ENCODE measurements around the gene DMBT1.

Gene DMBT1

DNA sequence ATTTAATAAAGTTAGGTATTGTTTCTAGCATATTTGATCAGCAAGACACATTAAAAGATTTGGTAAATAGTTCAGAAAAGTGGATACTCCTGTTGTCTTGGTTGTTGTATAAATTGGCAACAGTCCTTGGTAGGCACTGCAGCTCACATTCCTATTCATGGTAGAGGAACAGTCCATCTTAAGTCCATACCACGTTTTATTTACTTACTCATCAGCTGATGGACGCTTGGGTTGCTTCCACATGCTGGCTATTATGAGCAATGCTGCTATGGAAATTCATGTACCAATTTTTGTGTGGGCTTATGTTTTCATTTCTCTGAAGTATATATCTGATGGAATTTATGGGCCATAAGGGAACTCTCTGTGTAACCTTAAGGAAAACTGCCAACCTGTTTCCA lies 95.8 kb downstream of the DMBT1 start:
- H3K36me3 ChIP-seq (ENCODE audit: control insufficient read depth, insufficient read depth, low read length), result no peaks in the 10 kb centered on the region
- no peaks in the 10 kb centered on the region for H3K4me1 ChIP-seq (ENCODE audit: control insufficient read depth, insufficient read depth, low read length)
- H3K4me3 ChIP-seq (ENCODE audit: low read depth, low read length), result no peak overlapping the region
- no peaks in the 10 kb centered on the region for H3K9me3 ChIP-seq (ENCODE audit: control insufficient read depth, insufficient read depth, low read length)
- no peak overlapping the region for H3K9ac ChIP-seq (ENCODE audit: low read depth, low read length)
- no peaks in the 10 kb centered on the region for H3K27me3 ChIP-seq (ENCODE audit: control insufficient read depth, insufficient read depth, low read length)

DNA sequence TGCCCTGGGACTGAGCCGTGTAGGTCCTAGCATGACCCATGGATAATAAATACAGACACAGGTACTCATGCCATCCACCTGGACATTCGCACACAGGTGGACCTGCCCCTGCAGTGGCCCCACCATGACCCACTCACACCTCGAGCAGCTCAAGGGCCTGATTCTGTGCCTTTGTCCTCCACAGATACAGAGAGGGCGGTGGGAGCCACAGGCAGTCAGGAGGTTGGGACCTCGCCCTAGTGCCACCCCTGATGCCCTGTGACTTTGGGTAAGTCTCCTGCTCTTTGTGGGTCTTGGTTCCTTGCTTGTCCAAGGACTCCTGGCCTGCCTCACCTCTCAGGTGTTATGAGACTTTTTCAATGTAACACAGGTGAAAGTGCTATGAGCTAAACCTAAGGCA lies 96.2 kb downstream of the DMBT1 start:
- Histone ChIP-seq H3K4me1 (ENCODE audit: control insufficient read depth, insufficient read depth, low read length) (no peaks in the 10 kb centered on the region), H3K27me3 (ENCODE audit: control insufficient read depth, insufficient read depth, low read length) (no peaks in the 10 kb centered on the region), H3K36me3 (ENCODE audit: control insufficient read depth, insufficient read depth, low read length) (no peaks in the 10 kb centered on the region), H3K9ac (ENCODE audit: low read depth, low read length) (no peak overlapping the region), H3K4me3 (ENCODE audit: low read depth, low read length) (no peak overlapping the region), H3K9me3 (ENCODE audit: control insufficient read depth, insufficient read depth, low read length) (no peaks in the 10 kb centered on the region)

DNA sequence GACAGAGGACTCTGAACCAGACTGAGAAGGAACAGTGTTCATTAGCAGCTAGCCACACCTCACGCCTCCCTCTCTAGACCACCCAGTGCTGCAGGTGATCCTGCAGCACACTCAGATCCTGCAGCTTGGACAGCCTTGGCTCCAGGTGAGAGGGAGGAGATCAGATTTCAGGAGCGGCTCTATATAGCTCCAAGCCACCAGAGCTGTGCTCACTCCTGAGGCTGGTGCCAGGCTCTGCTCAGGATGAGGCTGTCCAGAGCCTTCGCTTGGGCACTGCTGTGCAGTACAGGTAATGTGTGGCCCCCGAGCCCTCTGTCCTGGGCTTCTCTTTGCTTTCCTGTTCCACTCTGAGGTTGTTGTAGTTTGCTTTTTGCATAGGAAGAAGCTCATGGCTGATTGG lies 96.7 kb downstream of the DMBT1 start:
- Histone ChIP-seq H3K4me3 (ENCODE audit: low read depth, low read length) (no peak overlapping the region), H3K27me3 (ENCODE audit: control insufficient read depth, insufficient read depth, low read length) (no peaks in the 10 kb centered on the region), H3K9ac (ENCODE audit: low read depth, low read length) (no peak overlapping the region), H3K9me3 (ENCODE audit: control insufficient read depth, insufficient read depth, low read length) (no peaks in the 10 kb centered on the region), H3K4me1 (ENCODE audit: control insufficient read depth, insufficient read depth, low read length) (no peaks in the 10 kb centered on the region), H3K36me3 (ENCODE audit: control insufficient read depth, insufficient read depth, low read length) (no peaks in the 10 kb centered on the region)

DNA sequence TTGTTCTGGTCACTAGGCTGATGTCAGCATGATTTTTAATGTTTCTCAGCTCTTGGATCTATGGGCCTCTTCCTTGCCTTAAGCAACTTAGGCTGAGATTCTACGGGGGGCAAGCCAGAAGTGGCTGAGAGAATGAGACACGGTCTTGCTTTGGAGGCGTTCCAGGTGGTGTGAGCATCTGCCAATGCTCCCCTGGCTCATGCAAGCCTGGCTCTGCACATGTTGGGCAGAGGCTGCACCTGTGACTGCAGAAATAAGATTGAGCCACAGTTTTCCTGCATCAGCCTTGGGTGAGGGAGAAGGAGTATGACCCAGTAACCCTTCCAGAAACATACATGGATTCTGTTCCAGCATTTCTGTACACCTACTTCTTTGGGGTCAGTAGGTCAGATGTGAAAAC lies 97.2 kb downstream of the DMBT1 start:
- Histone ChIP-seq H3K36me3 (ENCODE audit: control insufficient read depth, insufficient read depth, low read length) (no peaks in the 10 kb centered on the region), H3K9ac (ENCODE audit: low read depth, low read length) (no peak overlapping the region), H3K27me3 (ENCODE audit: control insufficient read depth, insufficient read depth, low read length) (no peaks in the 10 kb centered on the region), H3K9me3 (ENCODE audit: control insufficient read depth, insufficient read depth, low read length) (no peaks in the 10 kb centered on the region), H3K4me1 (ENCODE audit: control insufficient read depth, insufficient read depth, low read length) (no peaks in the 10 kb centered on the region), H3K4me3 (ENCODE audit: low read depth, low read length) (no peak overlapping the region)

DNA sequence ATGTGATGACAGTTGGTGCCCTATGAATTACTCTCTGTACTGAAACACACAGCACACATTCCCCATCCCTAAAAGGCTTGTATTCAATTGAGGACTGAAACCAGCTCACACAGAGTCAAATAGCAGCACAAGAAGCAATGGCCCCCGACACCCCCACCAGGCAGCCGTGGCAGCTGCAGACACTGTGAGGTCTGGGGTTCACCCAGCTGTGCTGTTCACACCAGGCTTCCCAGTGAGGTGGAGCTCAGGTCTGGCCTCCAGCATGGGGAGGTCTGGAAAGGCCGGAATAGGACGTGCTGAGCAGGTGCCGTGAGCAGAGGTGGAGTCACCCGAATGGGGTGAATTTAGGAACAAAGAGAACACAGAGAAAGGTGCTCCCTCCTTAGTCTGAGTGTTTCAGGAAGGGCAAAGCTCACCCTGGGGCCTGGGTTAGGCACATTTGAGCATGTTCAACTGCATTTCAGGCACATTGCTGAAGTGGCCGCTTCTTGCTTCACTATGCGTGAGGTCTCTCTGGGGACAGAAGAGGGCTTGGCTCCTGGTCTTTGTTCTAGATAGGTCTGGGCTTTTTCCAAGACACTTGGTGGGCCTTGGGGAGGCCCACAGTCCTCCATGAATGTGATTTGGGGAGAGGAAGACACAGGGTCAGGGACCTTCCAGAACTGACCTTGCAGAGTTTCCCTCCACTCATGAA lies 97.9 kb downstream of the DMBT1 start:
- Histone ChIP-seq H3K9me3 (ENCODE audit: control insufficient read depth, insufficient read depth, low read length) (no peaks in the 10 kb centered on the region), H3K36me3 (ENCODE audit: control insufficient read depth, insufficient read depth, low read length) (no peaks in the 10 kb centered on the region), H3K27me3 (ENCODE audit: control insufficient read depth, insufficient read depth, low read length) (no peaks in the 10 kb centered on the region), H3K4me3 (ENCODE audit: low read depth, low read length) (no peak overlapping the region), H3K4me1 (ENCODE audit: control insufficient read depth, insufficient read depth, low read length) (no peaks in the 10 kb centered on the region), H3K9ac (ENCODE audit: low read depth, low read length) (no peak overlapping the region)

DNA sequence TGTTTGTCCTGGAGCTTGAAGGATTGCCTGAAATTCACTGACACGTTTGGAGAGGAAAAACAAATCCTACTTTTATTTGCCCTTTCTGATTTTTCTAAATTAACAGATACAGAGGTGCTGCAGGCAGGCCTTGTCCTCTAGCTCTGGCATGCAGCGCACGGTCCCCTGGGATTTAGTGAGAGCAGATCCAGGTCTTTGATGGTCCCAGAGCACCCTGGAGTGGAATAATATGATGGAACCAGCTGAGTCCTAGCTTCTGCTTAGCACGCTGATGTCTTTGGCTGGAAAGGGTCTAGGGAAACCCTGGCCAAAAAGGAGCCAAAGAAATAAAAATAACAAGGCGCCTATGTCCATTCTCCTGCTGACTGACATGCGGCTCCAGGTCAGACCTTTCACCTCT lies 98.6 kb downstream of the DMBT1 start:
- no peak overlapping the region for H3K9ac ChIP-seq (ENCODE audit: low read depth, low read length)
- H3K27me3 ChIP-seq (ENCODE audit: control insufficient read depth, insufficient read depth, low read length), result no peaks in the 10 kb centered on the region

DNA sequence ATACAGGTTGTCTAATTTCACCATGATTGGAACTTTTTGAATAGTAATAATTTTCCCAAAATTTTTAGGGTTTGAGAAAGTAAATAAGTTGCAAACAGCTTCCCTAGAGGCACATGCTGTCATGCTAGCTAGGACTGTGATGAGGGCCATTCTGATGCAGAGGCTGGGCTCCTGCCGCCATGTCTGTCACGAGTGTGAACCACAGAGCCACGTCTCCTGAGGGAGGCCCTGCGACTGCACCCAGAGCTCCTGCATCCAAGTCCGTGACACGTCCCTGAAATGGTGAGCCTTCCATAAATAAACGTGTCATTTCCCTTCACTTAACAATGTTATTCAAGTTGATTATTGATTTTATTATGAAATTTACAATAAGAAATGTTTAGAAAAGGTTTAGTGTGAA lies 99.1 kb downstream of the DMBT1 start:
- Histone ChIP-seq H3K4me3 (ENCODE audit: low read depth, low read length) (no peak overlapping the region), H3K9ac (ENCODE audit: low read depth, low read length) (no peak overlapping the region), H3K9me3 (ENCODE audit: control insufficient read depth, insufficient read depth, low read length) (no peaks in the 10 kb centered on the region), H3K4me1 (ENCODE audit: control insufficient read depth, insufficient read depth, low read length) (no peaks in the 10 kb centered on the region), H3K27me3 (ENCODE audit: control insufficient read depth, insufficient read depth, low read length) (no peaks in the 10 kb centered on the region), H3K36me3 (ENCODE audit: control insufficient read depth, insufficient read depth, low read length) (no peaks in the 10 kb centered on the region)

More for the DNA sequence above, 98.6 kb downstream of the DMBT1 start:
- Histone ChIP-seq H3K36me3 (ENCODE audit: control insufficient read depth, insufficient read depth, low read length) (no peaks in the 10 kb centered on the region), H3K9me3 (ENCODE audit: control insufficient read depth, insufficient read depth, low read length) (no peaks in the 10 kb centered on the region), H3K4me1 (ENCODE audit: control insufficient read depth, insufficient read depth, low read length) (no peaks in the 10 kb centered on the region), H3K4me3 (ENCODE audit: low read depth, low read length) (no peak overlapping the region)

DNA sequence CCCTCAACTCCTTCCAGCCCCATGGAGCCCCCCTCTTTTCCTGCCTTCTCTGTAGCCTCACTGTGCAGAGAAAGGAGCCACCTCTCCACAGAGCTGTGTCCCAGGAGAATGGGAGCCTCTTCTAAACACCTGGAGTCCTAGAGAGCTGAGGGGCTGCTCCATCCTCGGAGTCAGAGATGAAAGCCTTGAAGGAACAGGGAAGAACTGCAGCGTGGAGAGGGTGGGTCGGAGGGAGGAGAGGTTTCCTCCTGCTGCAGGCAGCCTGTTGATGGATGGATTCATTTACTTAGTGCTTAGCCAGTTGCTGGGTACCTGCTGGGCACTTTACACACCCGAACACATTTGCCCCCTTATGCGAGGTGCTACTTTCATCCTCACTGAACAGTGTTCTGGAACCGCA lies 100.1 kb downstream of the DMBT1 start:
- H3K9me3 ChIP-seq (ENCODE audit: control insufficient read depth, insufficient read depth, low read length), result no peaks in the 10 kb centered on the region
- H3K9ac ChIP-seq (ENCODE audit: low read depth, low read length), result no peak overlapping the region
- H3K4me3 ChIP-seq (ENCODE audit: low read depth, low read length), result no peak overlapping the region
- H3K4me1 ChIP-seq (ENCODE audit: control insufficient read depth, insufficient read depth, low read length), result no peaks in the 10 kb centered on the region
- H3K27me3 ChIP-seq (ENCODE audit: control insufficient read depth, insufficient read depth, low read length), result no peaks in the 10 kb centered on the region
- H3K36me3 ChIP-seq (ENCODE audit: control insufficient read depth, insufficient read depth, low read length), result no peaks in the 10 kb centered on the region

DNA sequence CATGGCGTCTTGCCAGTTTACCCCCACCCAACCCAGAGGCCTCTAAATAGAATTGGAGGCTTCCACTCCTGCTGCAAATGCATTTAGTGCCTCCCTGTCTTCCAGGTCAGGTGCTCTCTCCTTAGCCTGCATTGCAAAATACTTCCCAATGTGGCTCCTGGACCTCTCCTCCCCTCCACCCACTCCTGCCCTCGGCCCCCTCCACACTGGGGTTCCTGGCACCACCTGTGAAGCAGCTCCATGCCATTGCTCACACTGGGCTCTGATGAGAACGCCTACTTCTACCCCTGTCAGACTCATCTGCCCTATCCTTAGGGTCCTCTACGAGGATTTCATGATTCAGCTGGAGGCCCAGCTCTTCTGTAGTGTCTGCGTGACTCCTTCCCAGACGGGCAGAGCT lies 101.7 kb downstream of the DMBT1 start:
- Histone ChIP-seq H3K27me3 (ENCODE audit: control insufficient read depth, insufficient read depth, low read length) (no peaks in the 10 kb centered on the region), H3K9ac (ENCODE audit: low read depth, low read length) (no peak overlapping the region), H3K36me3 (ENCODE audit: control insufficient read depth, insufficient read depth, low read length) (no peaks in the 10 kb centered on the region), H3K4me3 (ENCODE audit: low read depth, low read length) (no peak overlapping the region), H3K4me1 (ENCODE audit: control insufficient read depth, insufficient read depth, low read length) (no peaks in the 10 kb centered on the region), H3K9me3 (ENCODE audit: control insufficient read depth, insufficient read depth, low read length) (no peaks in the 10 kb centered on the region)

DNA sequence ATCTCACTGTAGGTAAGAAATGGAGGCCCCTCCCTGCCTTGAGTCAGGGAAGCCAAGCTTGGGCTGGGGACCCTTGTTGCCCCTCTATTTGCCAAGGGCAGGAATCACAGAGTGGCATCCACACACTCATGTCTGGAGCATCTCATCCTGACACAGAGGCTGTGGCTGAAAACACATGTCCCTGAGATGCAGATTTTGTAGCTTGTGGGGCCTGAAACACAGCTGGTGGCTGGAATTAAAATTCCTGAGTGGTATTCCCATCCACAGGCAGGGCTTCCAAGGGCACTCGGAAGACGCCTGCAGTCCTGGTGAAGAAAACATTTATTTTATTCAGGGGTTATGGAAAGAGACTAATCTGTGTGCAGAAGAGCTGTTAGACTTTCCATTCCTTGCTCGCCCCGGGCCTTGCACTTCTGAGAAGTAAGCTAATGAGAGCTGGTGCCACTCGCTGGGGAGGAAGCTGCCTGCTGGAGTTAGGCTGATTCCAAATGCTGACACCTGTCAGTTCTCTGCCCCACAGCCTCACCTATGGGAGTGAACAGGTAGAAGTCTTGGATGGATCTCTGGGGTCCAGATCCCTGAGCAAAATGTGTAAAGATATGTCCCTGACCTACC lies 103.1 kb downstream of the DMBT1 start:
- Histone ChIP-seq H3K4me3 (ENCODE audit: low read depth, low read length) (no peak overlapping the region), H3K27me3 (ENCODE audit: control insufficient read depth, insufficient read depth, low read length) (no peaks in the 10 kb centered on the region), H3K36me3 (ENCODE audit: control insufficient read depth, insufficient read depth, low read length) (no peaks in the 10 kb centered on the region), H3K9ac (ENCODE audit: low read depth, low read length) (no peak overlapping the region), H3K4me1 (ENCODE audit: control insufficient read depth, insufficient read depth, low read length) (no peaks in the 10 kb centered on the region), H3K9me3 (ENCODE audit: control insufficient read depth, insufficient read depth, low read length) (no peaks in the 10 kb centered on the region)

DNA sequence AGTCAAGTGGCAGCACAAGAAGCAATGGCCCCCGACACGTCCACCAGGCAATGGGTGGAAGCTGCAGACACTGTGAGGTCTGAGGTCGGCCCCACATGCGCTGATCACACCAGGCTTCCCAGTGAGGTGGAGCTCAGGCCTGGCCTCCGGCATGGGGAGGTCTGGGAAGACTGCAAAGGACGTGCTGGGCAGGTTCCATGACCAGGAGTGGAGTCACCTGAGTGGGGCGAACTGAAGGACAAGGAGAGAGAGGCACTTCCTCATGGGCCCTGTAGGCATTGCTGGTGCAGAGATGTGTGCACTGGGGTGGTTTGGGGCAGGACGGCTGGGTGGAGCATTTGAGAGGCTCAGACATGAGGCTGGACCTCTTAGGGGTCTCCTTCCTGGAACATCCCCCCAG lies 103.9 kb downstream of the DMBT1 start:
- Histone ChIP-seq H3K36me3 (ENCODE audit: control insufficient read depth, insufficient read depth, low read length) (no peaks in the 10 kb centered on the region), H3K27me3 (ENCODE audit: control insufficient read depth, insufficient read depth, low read length) (no peaks in the 10 kb centered on the region), H3K4me1 (ENCODE audit: control insufficient read depth, insufficient read depth, low read length) (no peaks in the 10 kb centered on the region), H3K4me3 (ENCODE audit: low read depth, low read length) (no peak overlapping the region), H3K9me3 (ENCODE audit: control insufficient read depth, insufficient read depth, low read length) (no peaks in the 10 kb centered on the region), H3K9ac (ENCODE audit: low read depth, low read length) (no peak overlapping the region)

DNA sequence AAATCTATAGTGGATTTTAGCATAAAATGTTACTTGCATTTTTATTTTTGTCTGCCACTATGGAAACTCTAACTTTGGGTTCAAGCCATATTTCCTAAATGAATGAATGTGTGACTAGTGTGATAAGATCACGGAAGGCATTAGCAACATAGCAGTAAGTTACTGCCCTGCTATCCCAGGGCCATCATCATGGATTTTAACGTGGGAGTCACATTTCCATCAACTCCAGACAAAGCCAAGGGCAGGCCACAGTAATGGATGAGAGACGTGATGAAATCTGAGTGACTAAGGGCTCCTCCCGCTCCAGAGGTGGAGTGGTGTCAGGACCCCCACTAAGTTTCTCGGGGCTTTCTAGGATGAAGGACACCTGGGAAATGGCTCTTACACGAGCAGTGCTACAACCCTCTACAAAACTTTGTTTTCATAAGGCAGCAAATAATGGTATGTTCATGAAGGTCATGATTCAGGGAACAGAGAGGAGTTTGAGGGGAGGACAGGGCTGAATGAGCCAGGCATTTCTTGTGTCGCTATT lies 104.8 kb downstream of the DMBT1 start:
- no peaks in the 10 kb centered on the region for H3K27me3 ChIP-seq (ENCODE audit: control insufficient read depth, insufficient read depth, low read length)
- no peak overlapping the region for H3K4me3 ChIP-seq (ENCODE audit: low read depth, low read length)
- H3K9me3 ChIP-seq (ENCODE audit: control insufficient read depth, insufficient read depth, low read length), result no peaks in the 10 kb centered on the region
- H3K4me1 ChIP-seq (ENCODE audit: control insufficient read depth, insufficient read depth, low read length), result no peaks in the 10 kb centered on the region
- no peak overlapping the region for H3K9ac ChIP-seq (ENCODE audit: low read depth, low read length)
- no peaks in the 10 kb centered on the region for H3K36me3 ChIP-seq (ENCODE audit: control insufficient read depth, insufficient read depth, low read length)

All from iPS-15b (cell line).